Activated CD4-positive, CD25-positive, alpha-beta regulatory T cell treated with anti-CD3 and anti-CD28 coated beads, Interleukin-2, amount 50 U/mL, for 16 hours (primary cell): ENCODE data around the gene VPS26A.

Source experiments
- DNase-seq: peaks from one replicate; pipeline ENCODE4 v3.0.0-alpha.2; 2020; ENCODE audit warnings: low read depth, low spot score

The VPS26A gene

DNA sequence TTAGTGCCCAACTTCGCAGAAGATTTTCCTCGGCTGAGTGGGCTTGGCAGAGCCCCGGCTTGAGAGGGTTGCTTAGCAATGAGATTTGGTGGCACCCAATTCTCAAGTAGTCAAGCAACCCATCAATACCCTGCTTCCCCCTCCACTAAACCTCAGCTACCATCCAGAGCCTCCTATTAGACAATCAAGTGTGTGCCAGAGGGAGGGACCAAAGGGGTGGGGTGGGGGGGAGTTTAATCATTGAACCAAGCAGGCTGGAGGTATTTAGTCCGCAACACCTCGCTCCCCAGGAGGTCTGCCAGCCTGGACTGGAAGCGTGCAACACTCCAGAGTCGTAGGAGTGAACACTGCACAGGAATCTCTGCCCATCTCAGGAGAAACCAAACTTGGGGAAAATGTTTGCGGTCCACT, 96.1 kb downstream of the VPS26A start, which contains the start of gene HKDC1:
Gene HKDC1, plus strand, starts transcription at position 292 of the 411 bp plus-strand sequence. Its CDS starts 104 bp downstream, at position 396.
- DNase-seq = no peak

DNA sequence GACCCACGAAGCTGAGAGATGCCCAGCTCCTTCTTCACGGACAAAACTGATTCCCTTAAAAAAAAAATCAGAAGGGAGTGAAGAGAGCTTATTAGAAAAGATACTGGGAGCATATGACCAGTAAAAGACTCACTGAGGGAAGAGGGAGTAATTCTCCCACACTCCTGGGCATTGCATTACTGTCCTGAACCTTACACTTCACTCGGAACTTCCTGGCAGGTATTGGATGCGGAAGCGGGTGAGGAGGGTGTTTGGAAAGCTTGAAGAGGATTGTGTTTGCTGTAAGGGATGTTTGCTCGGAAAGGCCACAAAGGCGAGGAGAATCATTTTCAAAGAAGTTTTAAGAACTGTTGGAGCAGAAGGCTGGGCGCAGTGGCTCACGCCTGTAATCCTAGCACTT, 96.5 kb downstream of the VPS26A start:
- DNase-seq = no peak
